ENCODE data around the gene CLIP2.

DNA sequence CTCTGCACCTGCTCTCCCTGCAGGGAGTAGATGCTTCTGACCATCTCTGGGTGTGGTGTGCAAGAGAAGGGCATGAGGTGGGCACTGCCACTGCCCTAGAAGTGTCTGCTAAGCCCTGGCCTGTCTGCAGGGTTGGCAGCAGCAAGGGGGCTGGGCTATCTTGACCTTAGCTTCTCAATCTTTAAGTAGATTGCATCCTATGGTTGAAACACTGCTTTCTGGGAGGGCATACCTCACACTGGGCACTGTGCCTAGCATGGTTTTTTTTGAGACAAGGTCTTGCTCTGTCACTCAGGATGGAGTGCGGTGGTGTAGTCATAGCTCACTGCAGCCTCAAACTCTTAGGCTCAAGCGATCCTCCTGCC is 54.9 kb downstream of the CLIP2 start:
- TF ChIP-seq, protein P1, sequence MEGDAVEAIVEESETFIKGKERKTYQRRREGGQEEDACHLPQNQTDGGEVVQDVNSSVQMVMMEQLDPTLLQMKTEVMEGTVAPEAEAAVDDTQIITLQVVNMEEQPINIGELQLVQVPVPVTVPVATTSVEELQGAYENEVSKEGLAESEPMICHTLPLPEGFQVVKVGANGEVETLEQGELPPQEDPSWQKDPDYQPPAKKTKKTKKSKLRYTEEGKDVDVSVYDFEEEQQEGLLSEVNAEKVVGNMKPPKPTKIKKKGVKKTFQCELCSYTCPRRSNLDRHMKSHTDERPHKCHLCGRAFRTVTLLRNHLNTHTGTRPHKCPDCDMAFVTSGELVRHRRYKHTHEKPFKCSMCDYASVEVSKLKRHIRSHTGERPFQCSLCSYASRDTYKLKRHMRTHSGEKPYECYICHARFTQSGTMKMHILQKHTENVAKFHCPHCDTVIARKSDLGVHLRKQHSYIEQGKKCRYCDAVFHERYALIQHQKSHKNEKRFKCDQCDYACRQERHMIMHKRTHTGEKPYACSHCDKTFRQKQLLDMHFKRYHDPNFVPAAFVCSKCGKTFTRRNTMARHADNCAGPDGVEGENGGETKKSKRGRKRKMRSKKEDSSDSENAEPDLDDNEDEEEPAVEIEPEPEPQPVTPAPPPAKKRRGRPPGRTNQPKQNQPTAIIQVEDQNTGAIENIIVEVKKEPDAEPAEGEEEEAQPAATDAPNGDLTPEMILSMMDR (conservative IDR thresholded peaks at IDR 0.05; ENCODE audit: low read depth, low read length) = no peak
- TF ChIP-seq EZH2 (IDR thresholded peaks at IDR 0.05; ENCODE audit: borderline replicate concordance, low read depth, low read length, poor library complexity, severe bottlenecking) = no peak

Data from A673 (cell line).